ENCODE measurements around the gene RFLNA. TPM values are rescaled to one million over a fixed set of nuclear protein-coding genes. Genes with fewer than 3 reads are reported as not detected.

The RFLNA gene
- total RNA-seq, 2 donors from 2014 or later = 0.26 TPM; not detected in 1

DNA sequence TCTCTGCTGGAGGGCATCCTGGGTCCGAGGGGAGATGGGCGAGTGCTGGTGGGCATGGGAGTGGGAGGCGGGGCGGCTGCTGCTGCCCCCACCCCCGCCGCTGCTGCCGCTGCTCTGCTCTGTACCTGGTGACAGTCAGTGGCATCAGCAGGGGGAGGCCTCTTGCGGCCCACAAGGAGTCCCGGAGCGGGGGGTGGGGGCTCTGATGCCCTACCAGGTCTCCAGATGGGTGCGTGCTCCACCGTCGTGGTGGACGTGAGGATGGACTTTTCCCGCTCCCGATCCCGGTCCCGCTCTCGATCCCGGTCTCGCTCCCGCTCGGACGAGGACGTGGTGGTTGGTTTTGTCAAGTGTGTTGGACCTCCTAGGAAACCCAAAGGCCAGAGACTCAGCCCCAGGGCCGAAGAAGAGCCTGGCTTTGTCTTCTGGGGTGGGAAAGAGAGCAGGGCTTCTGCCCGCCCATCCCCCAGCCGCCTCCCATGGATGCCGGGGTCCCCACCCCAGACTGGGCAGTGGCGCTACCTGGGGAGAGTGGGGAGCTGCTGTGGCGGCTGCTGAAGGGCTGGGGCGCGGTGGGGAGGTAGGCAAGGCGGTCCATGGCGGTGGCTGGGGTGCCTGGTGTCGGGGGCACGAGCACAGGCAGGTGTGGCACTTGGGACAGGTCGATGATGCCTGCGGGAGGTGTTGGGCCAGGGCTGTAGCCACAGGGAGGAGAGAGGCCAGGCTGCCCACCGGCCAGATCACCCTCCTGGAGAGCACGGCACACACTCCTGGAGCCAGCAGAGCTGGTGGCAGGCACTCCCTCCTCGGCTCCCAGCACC lies 45.4 kb downstream of the RFLNA start:
- Histone ChIP-seq H3K36me3 (replicated peaks in 1 of 2; ENCODE audit: insufficient read depth in 1 of 2, low read depth in 2 of 2) (peaks cover 14 to 51% of the 10 kb centered on the region in 2 donors), H3K27ac (no peak overlapping the region), H3K9me3 (no peaks in the 10 kb centered on the region), H3K4me3 (no peak overlapping the region), H3K27me3 (no peaks in the 10 kb centered on the region), H3K4me1 (no peaks in the 10 kb centered on the region)
- DNase-seq = no peak
- intact Hi-C loops (cut with DNase I) = no loop called here
- WGBS, 2 donors = 94 to 96% methylated on average over 34 to 42 of the region's 42 CpGs
- no peak for ATAC-seq
- no peak for TF ChIP-seq POLR2A (IDR thresholded peaks at IDR 0.05)
- TF ChIP-seq, protein P1, sequence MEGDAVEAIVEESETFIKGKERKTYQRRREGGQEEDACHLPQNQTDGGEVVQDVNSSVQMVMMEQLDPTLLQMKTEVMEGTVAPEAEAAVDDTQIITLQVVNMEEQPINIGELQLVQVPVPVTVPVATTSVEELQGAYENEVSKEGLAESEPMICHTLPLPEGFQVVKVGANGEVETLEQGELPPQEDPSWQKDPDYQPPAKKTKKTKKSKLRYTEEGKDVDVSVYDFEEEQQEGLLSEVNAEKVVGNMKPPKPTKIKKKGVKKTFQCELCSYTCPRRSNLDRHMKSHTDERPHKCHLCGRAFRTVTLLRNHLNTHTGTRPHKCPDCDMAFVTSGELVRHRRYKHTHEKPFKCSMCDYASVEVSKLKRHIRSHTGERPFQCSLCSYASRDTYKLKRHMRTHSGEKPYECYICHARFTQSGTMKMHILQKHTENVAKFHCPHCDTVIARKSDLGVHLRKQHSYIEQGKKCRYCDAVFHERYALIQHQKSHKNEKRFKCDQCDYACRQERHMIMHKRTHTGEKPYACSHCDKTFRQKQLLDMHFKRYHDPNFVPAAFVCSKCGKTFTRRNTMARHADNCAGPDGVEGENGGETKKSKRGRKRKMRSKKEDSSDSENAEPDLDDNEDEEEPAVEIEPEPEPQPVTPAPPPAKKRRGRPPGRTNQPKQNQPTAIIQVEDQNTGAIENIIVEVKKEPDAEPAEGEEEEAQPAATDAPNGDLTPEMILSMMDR (IDR thresholded peaks at IDR 0.05) = no peak

DNA sequence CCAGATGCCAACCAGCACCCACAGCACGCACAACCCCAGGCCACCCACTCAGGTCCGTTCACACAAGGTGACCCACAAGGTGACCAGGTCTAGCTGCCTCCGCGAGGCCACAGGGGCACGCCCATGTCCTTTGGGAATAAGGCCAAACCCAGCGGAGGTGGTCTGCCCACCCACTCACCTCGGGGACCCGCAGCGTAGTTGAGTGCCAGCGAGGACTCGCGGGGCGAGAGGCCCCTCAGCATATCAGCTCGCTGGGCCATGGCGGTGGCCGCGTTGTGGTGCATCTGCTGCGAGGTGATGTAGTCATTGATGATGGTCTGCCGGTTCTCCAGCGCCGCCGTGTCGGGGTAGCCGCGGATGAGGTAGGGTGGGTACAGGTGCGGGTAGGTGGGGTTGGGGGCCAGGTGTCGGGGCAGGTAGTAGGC lies 46.8 kb downstream of the RFLNA start:
- DNase-seq = no peak
- Histone ChIP-seq H3K4me3 (no peak overlapping the region), H3K27me3 (no peaks in the 10 kb centered on the region), H3K27ac (no peak overlapping the region), H3K4me1 (no peaks in the 10 kb centered on the region), H3K9me3 (no peaks in the 10 kb centered on the region), H3K36me3 (replicated peaks in 1 of 2; ENCODE audit: insufficient read depth in 1 of 2, low read depth in 2 of 2) (peaks cover 20 to 53% of the 10 kb centered on the region in 2 donors)
- 94 to 96% methylated on average over 24 to 26 of the region's 27 CpGs for WGBS, 2 donors
- intact Hi-C loops (cut with DNase I) = no loop called here
- no peak for TF ChIP-seq POLR2A (IDR thresholded peaks at IDR 0.05)
- TF ChIP-seq, protein P1 (IDR thresholded peaks at IDR 0.05) = no peak
- ATAC-seq = no peak

DNA sequence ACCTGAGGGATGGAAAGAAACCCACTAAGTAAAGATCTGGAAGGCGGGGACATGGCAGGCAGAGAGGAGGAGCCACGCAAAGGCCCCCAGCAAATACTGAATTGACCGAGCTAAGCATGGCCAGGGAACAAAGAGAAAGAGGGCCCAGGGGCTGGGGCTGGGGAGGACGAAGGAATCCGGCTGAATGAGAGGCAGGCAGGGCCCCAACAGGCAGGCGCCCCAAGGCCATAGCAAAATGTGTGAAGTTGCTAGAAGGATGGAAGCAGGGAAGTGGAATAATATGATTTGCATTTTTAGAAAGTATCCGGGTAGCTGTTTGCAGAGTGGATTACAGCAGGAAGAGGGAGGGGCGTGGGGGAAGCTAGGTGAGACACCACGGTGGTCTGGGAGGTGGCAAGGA lies 49.1 kb downstream of the RFLNA start:
- Histone ChIP-seq H3K36me3 (replicated peaks in 1 of 2; ENCODE audit: insufficient read depth in 1 of 2, low read depth in 2 of 2) (peaks cover 25 to 63% of the 10 kb centered on the region in 2 donors), H3K9me3 (no peaks in the 10 kb centered on the region), H3K4me3 (no peak overlapping the region), H3K27me3 (no peaks in the 10 kb centered on the region), H3K27ac (no peak overlapping the region), H3K4me1 (no peaks in the 10 kb centered on the region)
- no peak for ATAC-seq
- no peak for TF ChIP-seq POLR2A (IDR thresholded peaks at IDR 0.05)
- TF ChIP-seq, protein P1 (IDR thresholded peaks at IDR 0.05) = no peak
- intact Hi-C loops (cut with DNase I) = no loop called here
- DNase-seq = no peak
- WGBS, 2 donors = 86 to 92% methylated on average over 9 of the region's 9 CpGs

DNA sequence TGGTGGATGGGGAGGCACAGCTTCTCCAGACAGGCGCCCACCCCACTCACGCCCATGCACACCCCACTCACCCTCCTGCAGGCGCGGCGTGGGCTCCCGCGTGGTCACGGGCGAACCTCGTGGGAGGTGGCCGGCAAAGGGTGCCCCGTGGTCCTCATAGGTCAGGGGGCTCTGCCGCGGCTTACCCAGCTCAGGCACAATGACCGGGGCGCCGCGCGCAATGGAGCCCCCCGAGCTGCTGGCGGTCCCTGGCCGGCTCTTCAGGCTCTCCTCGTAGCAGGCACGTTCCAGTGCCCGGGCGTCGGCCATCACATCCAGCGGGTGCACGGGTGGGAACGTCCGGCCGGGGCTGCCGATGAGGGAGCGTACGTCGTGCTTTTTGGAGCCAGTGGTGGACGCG lies 49.6 kb downstream of the RFLNA start:
- no peak overlapping the region for H3K4me3 ChIP-seq
- H3K9me3 ChIP-seq = no peaks in the 10 kb centered on the region
- DNase-seq (no peak), ATAC-seq (no peak)
- H3K27me3 ChIP-seq = no peaks in the 10 kb centered on the region
- no peak overlapping the region for H3K27ac ChIP-seq
- TF ChIP-seq, protein P1 (IDR thresholded peaks at IDR 0.05) = no peak
- no peak for TF ChIP-seq POLR2A (IDR thresholded peaks at IDR 0.05)
- intact Hi-C loops (cut with DNase I) = no loop called here
- no peaks in the 10 kb centered on the region for H3K4me1 ChIP-seq
- 94% methylated on average over 2 to 35 of the region's 38 CpGs for WGBS, 2 donors
- peaks cover 25 to 64% of the 10 kb centered on the region in 2 donors for H3K36me3 ChIP-seq (replicated peaks in 1 of 2; ENCODE audit: insufficient read depth in 1 of 2, low read depth in 2 of 2)

DNA sequence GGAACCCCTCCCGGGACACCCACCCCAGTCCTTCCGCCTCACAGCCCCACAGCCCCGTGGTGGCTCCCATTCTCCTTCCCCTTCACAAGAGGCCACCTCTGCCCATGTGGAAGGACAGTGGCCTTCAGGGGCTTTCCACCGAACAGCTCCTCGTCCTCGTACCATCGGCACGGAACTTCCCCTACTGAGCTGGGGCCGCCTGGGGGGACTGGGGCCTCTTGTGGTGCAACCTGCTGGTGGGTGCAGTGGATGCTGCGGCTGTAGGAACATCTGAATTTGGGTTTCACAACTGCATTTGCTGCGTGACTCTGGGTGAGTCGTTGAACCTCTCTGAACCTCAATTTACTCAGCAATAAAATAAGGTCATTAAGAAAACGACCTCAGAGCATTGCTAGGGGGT lies 50.9 kb downstream of the RFLNA start:
- H3K27me3 ChIP-seq = no peaks in the 10 kb centered on the region
- H3K36me3 ChIP-seq (replicated peaks in 1 of 2; ENCODE audit: insufficient read depth in 1 of 2, low read depth in 2 of 2) = peaks cover 16 to 61% of the 10 kb centered on the region in 2 donors
- intact Hi-C loops (cut with DNase I) = no loop called here
- ATAC-seq (no peak), DNase-seq (no peak)
- no peaks in the 10 kb centered on the region for H3K4me1 ChIP-seq
- 82% methylated on average over 11 to 13 of the region's 13 CpGs for WGBS, 2 donors
- no peak overlapping the region for H3K27ac ChIP-seq
- H3K4me3 ChIP-seq = no peak overlapping the region
- TF ChIP-seq POLR2A (IDR thresholded peaks at IDR 0.05) = no peak
- TF ChIP-seq, protein P1 (IDR thresholded peaks at IDR 0.05) = no peak
- H3K9me3 ChIP-seq = no peaks in the 10 kb centered on the region

Data from body of pancreas (tissue), 4 donors.